ENCODE measurements around the gene OPTC.

Gene OPTC

DNA sequence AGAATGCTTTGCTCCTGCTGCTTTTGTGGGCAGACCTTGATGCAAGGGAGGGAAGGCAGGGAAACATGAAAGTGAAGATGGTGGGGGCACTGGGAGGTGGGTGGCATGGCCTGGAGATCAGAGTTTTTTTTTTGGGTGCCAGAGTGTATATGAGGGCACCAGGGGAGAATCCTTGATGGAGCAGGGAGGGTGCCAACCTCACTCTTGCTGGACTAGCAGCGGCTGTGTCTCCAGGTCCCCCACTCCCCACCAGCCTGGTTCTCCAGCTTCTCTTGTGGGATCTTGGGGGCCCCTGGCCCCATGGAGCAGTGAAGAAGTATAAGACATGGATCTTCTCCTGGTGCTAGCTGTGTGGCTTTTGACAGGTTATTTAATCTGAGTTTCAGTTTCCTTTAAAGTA is 31.8 kb upstream of the OPTC start:
- Histone ChIP-seq H3K79me2 (ENCODE audit: low read length) (no peaks in the 10 kb centered on the region), H3K4me1 (ENCODE audit: low read length) (peaks cover 21% of the 10 kb centered on the region), H3F3A (ENCODE audit: insufficient read depth, low read length) (no peaks in the 10 kb centered on the region), H4K20me1 (ENCODE audit: insufficient read depth, low read length) (no peaks in the 10 kb centered on the region), H3K4me2 (ENCODE audit: low read depth, low read length) (peak overlapping the region; percentile 77), H3K27ac (ENCODE audit: low read length) (peak overlapping the region; percentile 47; the same call in 1 of the 2 replicates), H3K9me3 (replicated peaks; ENCODE audit: insufficient read depth, low read length) (no peaks in the 10 kb centered on the region), H2AFZ (ENCODE audit: low read length) (peak overlapping the region; percentile 70), H3K27me3 (replicated peaks; ENCODE audit: insufficient read depth, low read length) (no peaks in the 10 kb centered on the region), H3K9ac (ENCODE audit: low read length) (peak overlapping the region; percentile 15; the same call in 1 of the 2 replicates), H3K4me3 (ENCODE audit: low read length) (peak overlapping the region; percentile 21; the same call in 1 of the 2 replicates), H3K36me3 (replicated peaks; ENCODE audit: insufficient read depth, low read length) (no peaks in the 10 kb centered on the region), H3K9me2 (replicated peaks; ENCODE audit: insufficient read depth, low read length) (no peaks in the 10 kb centered on the region)
- TF ChIP-seq, protein P1, sequence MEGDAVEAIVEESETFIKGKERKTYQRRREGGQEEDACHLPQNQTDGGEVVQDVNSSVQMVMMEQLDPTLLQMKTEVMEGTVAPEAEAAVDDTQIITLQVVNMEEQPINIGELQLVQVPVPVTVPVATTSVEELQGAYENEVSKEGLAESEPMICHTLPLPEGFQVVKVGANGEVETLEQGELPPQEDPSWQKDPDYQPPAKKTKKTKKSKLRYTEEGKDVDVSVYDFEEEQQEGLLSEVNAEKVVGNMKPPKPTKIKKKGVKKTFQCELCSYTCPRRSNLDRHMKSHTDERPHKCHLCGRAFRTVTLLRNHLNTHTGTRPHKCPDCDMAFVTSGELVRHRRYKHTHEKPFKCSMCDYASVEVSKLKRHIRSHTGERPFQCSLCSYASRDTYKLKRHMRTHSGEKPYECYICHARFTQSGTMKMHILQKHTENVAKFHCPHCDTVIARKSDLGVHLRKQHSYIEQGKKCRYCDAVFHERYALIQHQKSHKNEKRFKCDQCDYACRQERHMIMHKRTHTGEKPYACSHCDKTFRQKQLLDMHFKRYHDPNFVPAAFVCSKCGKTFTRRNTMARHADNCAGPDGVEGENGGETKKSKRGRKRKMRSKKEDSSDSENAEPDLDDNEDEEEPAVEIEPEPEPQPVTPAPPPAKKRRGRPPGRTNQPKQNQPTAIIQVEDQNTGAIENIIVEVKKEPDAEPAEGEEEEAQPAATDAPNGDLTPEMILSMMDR (IDR thresholded peaks at IDR 0.05; ENCODE audit: low read length), result no peak
- TF ChIP-seq EZH2phosphoT487 (IDR thresholded peaks at IDR 0.05; ENCODE audit: low read length) (no peak), EZH2 (optimal IDR thresholded peaks at IDR 0.05; ENCODE audit: low read depth, low read length) (no peak)
- DNase-seq, result no peak

DNA sequence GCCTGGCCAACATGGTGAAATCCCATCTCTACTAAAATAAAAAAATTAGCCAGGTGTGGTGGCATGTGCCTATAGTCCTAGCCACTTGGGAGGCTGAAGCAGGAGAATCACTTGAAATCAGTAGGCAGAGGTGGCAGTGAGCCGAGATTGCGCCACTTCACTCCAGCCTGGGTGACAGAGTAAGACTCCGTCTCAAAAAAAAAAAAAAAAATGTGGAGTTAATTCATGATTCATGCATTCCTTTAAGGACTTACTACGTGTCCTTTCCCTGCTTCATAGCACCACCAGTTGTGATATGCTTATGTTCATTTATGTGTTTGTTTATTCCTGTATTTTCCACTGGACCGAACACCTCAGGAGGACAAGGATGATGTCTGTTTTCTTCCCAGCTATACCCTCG is 31.1 kb upstream of the OPTC start:
- Histone ChIP-seq H3K36me3 (replicated peaks; ENCODE audit: insufficient read depth, low read length) (no peaks in the 10 kb centered on the region), H2AFZ (ENCODE audit: low read length) (no peak overlapping the region), H3K9ac (ENCODE audit: low read length) (no peak overlapping the region), H3K27me3 (replicated peaks; ENCODE audit: insufficient read depth, low read length) (no peaks in the 10 kb centered on the region), H3K4me3 (ENCODE audit: low read length) (no peak overlapping the region), H3K9me3 (replicated peaks; ENCODE audit: insufficient read depth, low read length) (no peaks in the 10 kb centered on the region), H3K79me2 (ENCODE audit: low read length) (no peaks in the 10 kb centered on the region), H3K9me2 (replicated peaks; ENCODE audit: insufficient read depth, low read length) (no peaks in the 10 kb centered on the region), H3F3A (ENCODE audit: insufficient read depth, low read length) (no peaks in the 10 kb centered on the region), H4K20me1 (ENCODE audit: insufficient read depth, low read length) (no peaks in the 10 kb centered on the region), H3K4me1 (ENCODE audit: low read length) (peaks cover 21% of the 10 kb centered on the region), H3K4me2 (ENCODE audit: low read depth, low read length) (0 out of 2 replicates have a peak overlapping the region, but pooled peaks have one; percentile 77), H3K27ac (ENCODE audit: low read length) (no peak overlapping the region)
- TF ChIP-seq EZH2phosphoT487 (IDR thresholded peaks at IDR 0.05; ENCODE audit: low read length), result no peak
- TF ChIP-seq, protein P1 (IDR thresholded peaks at IDR 0.05; ENCODE audit: low read length), result no peak
- no peak for DNase-seq

DNA sequence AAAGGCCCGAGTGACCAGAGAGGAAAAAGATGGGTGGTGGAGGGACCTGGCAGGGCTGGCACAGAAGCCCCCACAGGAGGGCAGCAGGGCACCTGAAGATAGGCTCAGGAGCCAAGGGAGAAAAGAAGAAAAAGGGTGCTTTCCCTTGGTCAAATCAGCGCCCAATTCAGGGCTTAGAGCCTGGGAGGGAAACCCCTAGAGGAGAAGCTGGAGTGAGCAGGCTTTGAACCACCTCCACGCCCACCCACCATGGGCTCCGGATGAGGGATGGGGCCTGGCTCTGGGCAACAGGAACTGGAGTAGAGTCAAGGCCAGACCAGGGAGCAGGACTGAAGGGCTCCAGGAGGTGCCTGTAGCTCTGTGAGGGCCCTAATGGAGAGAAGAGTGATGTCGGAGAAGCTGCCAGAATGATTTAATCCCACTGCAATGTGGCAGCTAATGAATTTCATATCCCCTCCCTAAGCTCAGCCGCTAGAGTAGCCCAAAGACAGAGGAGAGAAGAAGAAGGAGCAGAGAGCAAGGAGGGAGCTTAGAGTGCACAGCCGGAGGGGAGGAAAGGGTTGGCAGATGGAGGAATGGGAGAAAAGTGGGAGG is 30.4 kb upstream of the OPTC start:
- TF ChIP-seq EZH2phosphoT487 (IDR thresholded peaks at IDR 0.05; ENCODE audit: low read length) (no peak), EZH2 (optimal IDR thresholded peaks at IDR 0.05; ENCODE audit: low read depth, low read length) (no peak)
- TF ChIP-seq, protein P1 (IDR thresholded peaks at IDR 0.05; ENCODE audit: low read length), result no peak
- no peak overlapping the region for H3K4me2 ChIP-seq (ENCODE audit: low read depth, low read length)
- H4K20me1 ChIP-seq (ENCODE audit: insufficient read depth, low read length), result no peaks in the 10 kb centered on the region
- no peak for DNase-seq
- H3K27ac ChIP-seq (ENCODE audit: low read length), result no peak overlapping the region
- H3K4me3 ChIP-seq (ENCODE audit: low read length), result no peak overlapping the region
- H3K36me3 ChIP-seq (replicated peaks; ENCODE audit: insufficient read depth, low read length), result no peaks in the 10 kb centered on the region
- no peaks in the 10 kb centered on the region for H3F3A ChIP-seq (ENCODE audit: insufficient read depth, low read length)
- H3K9me2 ChIP-seq (replicated peaks; ENCODE audit: insufficient read depth, low read length), result no peaks in the 10 kb centered on the region
- H3K4me1 ChIP-seq (ENCODE audit: low read length), result peaks cover 21% of the 10 kb centered on the region
- H3K27me3 ChIP-seq (replicated peaks; ENCODE audit: insufficient read depth, low read length), result no peaks in the 10 kb centered on the region
- H2AFZ ChIP-seq (ENCODE audit: low read length), result no peak overlapping the region
- no peaks in the 10 kb centered on the region for H3K9me3 ChIP-seq (replicated peaks; ENCODE audit: insufficient read depth, low read length)
- H3K9ac ChIP-seq (ENCODE audit: low read length), result no peak overlapping the region
- H3K79me2 ChIP-seq (ENCODE audit: low read length), result no peaks in the 10 kb centered on the region
